Peyer's patch (tissue), 4 donors: ENCODE measurements around the gene GPHB5.

Experiments
- POLR2A ChIP-seq, 2 donors: fragments of 450-650 bp; IDR thresholded peaks; one replicate each; pipeline ENCODE4 v1.5.1; 2017; ENCODE audit warnings: antibody characterized with exemption in 2 of 2, mild to moderate bottlenecking in 2 of 2, moderate library complexity in 2 of 2
- TF ChIP-seq, protein P1 (sequence below), 6 experiments: fragments of 450-650 bp in 4 of 6; fragments of 200-600 bp in 2 of 6; sonication (generic) in 1 of 6; IDR thresholded peaks; one replicate each; pipeline ENCODE4 v1.5.1; 2017 to 2019; ENCODE audit warnings: antibody characterized with exemption in 6 of 6, mild to moderate bottlenecking in 3 of 6, moderate library complexity in 1 of 6

DNA sequence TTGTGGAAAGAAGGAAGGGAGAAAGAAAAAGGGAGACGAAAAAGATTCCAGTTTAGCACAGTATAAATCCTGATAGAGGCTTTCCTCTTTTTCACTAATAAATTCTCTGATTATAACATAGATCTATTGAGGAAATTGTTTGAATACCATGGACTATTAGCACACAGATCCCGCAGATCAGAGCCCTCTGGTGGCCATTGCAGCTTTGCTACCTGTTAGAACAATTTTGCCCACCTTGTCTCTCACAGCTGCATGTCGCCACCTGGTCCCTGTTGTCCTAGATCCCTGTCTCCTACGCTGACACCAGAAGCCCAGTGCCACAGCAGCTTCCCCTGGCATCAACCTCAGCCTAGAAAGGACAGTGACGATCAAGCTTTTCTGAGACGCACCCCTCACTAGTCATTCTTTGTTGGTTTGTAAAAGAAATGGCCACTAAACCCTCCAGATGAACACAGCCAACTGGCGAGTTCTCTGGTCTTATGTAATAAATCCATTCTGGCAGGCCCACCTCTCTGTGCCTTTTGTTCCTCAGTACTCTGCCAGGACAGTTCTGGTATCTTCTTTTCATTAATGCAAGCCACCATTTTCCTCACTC is 9.9 kb downstream of the GPHB5 start:
- no peak for TF ChIP-seq POLR2A (IDR thresholded peaks at IDR 0.05)
- TF ChIP-seq, protein P1, sequence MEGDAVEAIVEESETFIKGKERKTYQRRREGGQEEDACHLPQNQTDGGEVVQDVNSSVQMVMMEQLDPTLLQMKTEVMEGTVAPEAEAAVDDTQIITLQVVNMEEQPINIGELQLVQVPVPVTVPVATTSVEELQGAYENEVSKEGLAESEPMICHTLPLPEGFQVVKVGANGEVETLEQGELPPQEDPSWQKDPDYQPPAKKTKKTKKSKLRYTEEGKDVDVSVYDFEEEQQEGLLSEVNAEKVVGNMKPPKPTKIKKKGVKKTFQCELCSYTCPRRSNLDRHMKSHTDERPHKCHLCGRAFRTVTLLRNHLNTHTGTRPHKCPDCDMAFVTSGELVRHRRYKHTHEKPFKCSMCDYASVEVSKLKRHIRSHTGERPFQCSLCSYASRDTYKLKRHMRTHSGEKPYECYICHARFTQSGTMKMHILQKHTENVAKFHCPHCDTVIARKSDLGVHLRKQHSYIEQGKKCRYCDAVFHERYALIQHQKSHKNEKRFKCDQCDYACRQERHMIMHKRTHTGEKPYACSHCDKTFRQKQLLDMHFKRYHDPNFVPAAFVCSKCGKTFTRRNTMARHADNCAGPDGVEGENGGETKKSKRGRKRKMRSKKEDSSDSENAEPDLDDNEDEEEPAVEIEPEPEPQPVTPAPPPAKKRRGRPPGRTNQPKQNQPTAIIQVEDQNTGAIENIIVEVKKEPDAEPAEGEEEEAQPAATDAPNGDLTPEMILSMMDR (IDR thresholded peaks at IDR 0.05) = peak in 3 of 6 experiments; percentile 9 to 32 (median 22)
